Measurements from ENCODE around the gene PDE3B. TPM values are rescaled to one million over a fixed set of nuclear protein-coding genes. Genes with fewer than 3 reads are reported as not detected.

PDE3B gene
- total and polyA plus RNA-seq, 2 of the 8 experiments (the other 6 are each of a cell fraction or from before 2014, with no cell fraction given): 2.7 to 10.9 TPM

DNA sequence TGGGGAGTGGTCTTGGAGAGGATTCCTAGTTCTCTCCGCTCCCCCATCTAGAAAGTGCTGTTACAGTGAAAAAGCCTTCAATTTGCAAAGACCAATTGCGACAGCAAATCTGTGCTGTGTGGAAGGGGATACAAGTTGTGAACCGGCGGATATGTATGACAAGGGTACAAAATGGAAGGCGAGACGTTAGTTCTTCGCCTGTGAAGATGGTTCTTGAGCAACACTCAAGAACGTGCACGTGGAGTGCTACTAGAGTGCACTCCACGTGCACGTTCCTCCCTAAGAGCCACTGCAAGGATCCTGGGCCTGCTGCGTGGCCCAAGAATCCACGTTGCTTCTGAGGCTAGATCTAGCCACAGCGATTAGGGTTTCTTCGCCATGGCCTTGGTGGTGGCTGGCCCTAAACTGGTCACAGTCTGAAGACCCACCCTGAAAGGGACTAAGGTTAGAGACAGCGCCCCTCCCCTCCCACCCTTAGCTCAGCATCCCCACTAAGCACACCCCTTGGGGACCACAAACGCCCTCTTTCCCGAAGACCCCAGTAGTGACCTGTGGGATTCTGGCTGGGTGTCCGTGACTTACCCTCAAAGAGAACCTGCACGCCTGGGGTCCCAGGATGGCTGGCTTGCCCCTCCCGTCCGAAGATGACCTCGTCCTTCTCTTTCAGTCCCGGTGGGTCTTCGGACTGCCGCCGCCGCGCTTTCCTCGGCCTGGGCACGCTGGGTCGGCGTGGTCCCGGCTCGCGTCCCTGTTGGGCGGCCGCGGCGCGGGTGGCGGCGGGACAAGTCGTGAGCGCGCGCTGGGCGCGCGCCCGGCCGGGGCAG lies 519 bp upstream of the PDE3B start:
- H4K8ac ChIP-seq (ENCODE audit: extremely low read depth, insufficient read depth, low read length): peak overlapping the region; percentile 75; the same call in 1 of the 2 replicates
- no peak overlapping the region for H3K18ac ChIP-seq (ENCODE audit: extremely low read depth, low read length)
- H4K20me1 ChIP-seq (replicated peaks in 1 of 2; ENCODE audit: control insufficient read depth in 1 of 2, insufficient read depth in 2 of 2, low read length in 2 of 2): peaks cover 6 to 9% of the 10 kb centered on the region in 2 experiments
- peaks cover 0 to 6% of the 10 kb centered on the region in 2 experiments; a peak in 2 of 4 replicates for H3K79me2 ChIP-seq (ENCODE audit: control insufficient read depth in 1 of 2, insufficient read depth in 2 of 2, low read length in 2 of 2)
- H3K23ac ChIP-seq (ENCODE audit: insufficient read length): no peak overlapping the region
- no peak overlapping the region for H2AK5ac ChIP-seq (ENCODE audit: low read depth, low read length)
- ChIA-PET POLR2A (ENCODE audit: partially characterized antibody) (interaction anchor here (0.9 to 2.0 kb wide), 6 partner anchors 8 to 124 kb away, joined by 3 to 9 read pairs (median 4); no protein-coding TSS in a partner anchor), CTCF (ENCODE audit: partially characterized antibody) (no interaction called here)
- peak overlapping the region; percentile 93; the same call in 1 of the 2 replicates for H2AFZ ChIP-seq (ENCODE audit: low read length)
- DNase-seq (ENCODE audit: low read depth in 1 of 2, low spot score in 2 of 2) (no peak), FAIRE-seq (no peak)
- no peak overlapping the region for H3K14ac ChIP-seq (ENCODE audit: insufficient read length)
- no peak overlapping the region for H2BK5ac ChIP-seq (ENCODE audit: low read depth, low read length)
- H4K91ac ChIP-seq (replicated peaks; ENCODE audit: insufficient read length, low read length): no peak overlapping the region
- H3K9ac ChIP-seq (replicated peaks in 1 of 4; ENCODE audit: extremely low read depth in 1 of 4, low read depth in 3 of 4, low read length in 3 of 4): peak overlapping the region in 1 of 4 experiments; percentile 56; a peak in 1 of 7 replicates
- H3K27ac ChIP-seq (ENCODE audit: low read depth, low read length): no peak overlapping the region
- no peak overlapping the region for H2BK20ac ChIP-seq (ENCODE audit: low read length)
- H3K36me3 ChIP-seq (ENCODE audit: control insufficient read depth in 2 of 4, insufficient read depth in 4 of 4, low read length in 3 of 4): no peaks in the 10 kb centered on the region
- H3K4me3 ChIP-seq (ENCODE audit: extremely low read depth in 1 of 4, insufficient read depth in 2 of 4, low read depth in 3 of 4, low read length in 4 of 4): peak overlapping the region; percentile 74 to 89 (median 76); a peak in 7 of 8 replicates
- H2BK15ac ChIP-seq (ENCODE audit: low read length): no peak overlapping the region
- WGBS, 2 experiments (ENCODE audit: extremely low coverage in 1 of 2, insufficient coverage in 1 of 2, insufficient read length in 1 of 2, insufficient replicate concordance in 2 of 2, low coverage in 1 of 2, low lambda C conversion rate in 2 of 2, missing lambda C conversion rate in 1 of 2): 30% methylated on average over 47 of the region's 52 CpGs; no CpG with 5 or more reads in 1 of the 2 experiments
- no peak overlapping the region for H3K56ac ChIP-seq (replicated peaks; ENCODE audit: insufficient read length, low read depth, low read length)
- peak overlapping the region; percentile 23 for H4K5ac ChIP-seq (ENCODE audit: insufficient read length, low read depth, low read length)
- H3K4ac ChIP-seq (replicated peaks; ENCODE audit: insufficient read length, low read depth, low read length): peak overlapping the region; percentile 81
- H3K4me2 ChIP-seq (ENCODE audit: insufficient read depth in 1 of 2, low read depth in 2 of 2, low read length in 2 of 2): peak overlapping the region; percentile 79 to 88
- H3K79me1 ChIP-seq (ENCODE audit: low read depth, low read length): no peaks in the 10 kb centered on the region
- H3K4me1 ChIP-seq (replicated peaks in 1 of 4; ENCODE audit: control insufficient read depth in 3 of 4, insufficient read depth in 4 of 4, low read length in 3 of 4): peaks cover 0 to 3% (median 0%) of the 10 kb centered on the region in 4 experiments; a peak in 2 of 7 replicates
- H3K9me3 ChIP-seq (ENCODE audit: insufficient read depth in 2 of 2, low read depth in 1 of 2, low read length in 1 of 2): no peaks in the 10 kb centered on the region
- peaks cover 14% of the 10 kb centered on the region; the same call in 1 of the 2 replicates for H3K23me2 ChIP-seq (ENCODE audit: low read depth, low read length)
- peaks cover 2 to 30% (median 19%) of the 10 kb centered on the region in 4 experiments for H3K27me3 ChIP-seq (replicated peaks in 1 of 4; ENCODE audit: control insufficient read depth in 3 of 4, extremely low read depth in 1 of 4, insufficient read depth in 3 of 4, low read length in 3 of 4)
- no peak overlapping the region for H2BK120ac ChIP-seq (replicated peaks; ENCODE audit: low read depth, low read length)
- no peak overlapping the region for H2BK12ac ChIP-seq (ENCODE audit: low read depth, low read length)
- TF ChIP-seq ASH2L (IDR thresholded peaks at IDR 0.05; ENCODE audit: low read length) (no peak), CEBPB (IDR thresholded peaks at IDR 0.05; ENCODE audit: low read depth, low read length) (no peak), TBP (IDR thresholded peaks at IDR 0.05; ENCODE audit: low read depth, low read length) (no peak), CREB1 (IDR thresholded peaks at IDR 0.05) (no peak), CTBP2 (IDR thresholded peaks at IDR 0.05; ENCODE audit: borderline replicate concordance, insufficient read depth, insufficient read length, low read length) (no peak), BACH1 (IDR thresholded peaks at IDR 0.05; ENCODE audit: low read length) (no peak), GABPA (IDR thresholded peaks at IDR 0.05; ENCODE audit: borderline replicate concordance, insufficient read depth, low read length) (no peak), PHF8 (conservative IDR thresholded peaks at IDR 0.05; ENCODE audit: low read depth, low read length) (no peak)
- TF ChIP-seq, protein P1, sequence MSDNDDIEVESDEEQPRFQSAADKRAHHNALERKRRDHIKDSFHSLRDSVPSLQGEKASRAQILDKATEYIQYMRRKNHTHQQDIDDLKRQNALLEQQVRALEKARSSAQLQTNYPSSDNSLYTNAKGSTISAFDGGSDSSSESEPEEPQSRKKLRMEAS (IDR thresholded peaks at IDR 0.05): peak; percentile 95

Measured in H1 (cell line).